ENCODE data around the gene SEMA3C.

The SEMA3C gene

GRCh38 chr7:80924090-80924489 lies 5.2 kb upstream of the SEMA3C start:
- no peak for DNase-seq

DNA sequence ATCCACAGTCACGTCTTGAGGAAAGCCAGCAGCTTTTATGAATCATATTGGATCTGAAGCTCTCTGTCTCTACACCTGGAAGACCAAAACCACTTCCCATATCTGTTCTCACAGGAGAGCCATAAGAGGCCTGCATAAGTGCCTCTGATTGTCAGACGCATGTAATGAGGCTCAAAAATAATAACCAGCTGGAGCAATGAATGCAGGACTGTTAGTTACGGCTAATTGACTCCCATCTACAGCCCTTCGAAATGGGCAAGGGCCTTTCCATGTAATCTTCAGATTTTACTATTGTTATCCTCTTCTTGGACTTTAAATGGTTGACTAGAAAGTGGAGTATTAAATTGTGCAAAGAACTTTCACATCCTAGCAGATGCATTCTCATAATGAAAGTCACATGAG lies 4.4 kb upstream of the SEMA3C start:
- DNase-seq = peak; percentile 73

DNA sequence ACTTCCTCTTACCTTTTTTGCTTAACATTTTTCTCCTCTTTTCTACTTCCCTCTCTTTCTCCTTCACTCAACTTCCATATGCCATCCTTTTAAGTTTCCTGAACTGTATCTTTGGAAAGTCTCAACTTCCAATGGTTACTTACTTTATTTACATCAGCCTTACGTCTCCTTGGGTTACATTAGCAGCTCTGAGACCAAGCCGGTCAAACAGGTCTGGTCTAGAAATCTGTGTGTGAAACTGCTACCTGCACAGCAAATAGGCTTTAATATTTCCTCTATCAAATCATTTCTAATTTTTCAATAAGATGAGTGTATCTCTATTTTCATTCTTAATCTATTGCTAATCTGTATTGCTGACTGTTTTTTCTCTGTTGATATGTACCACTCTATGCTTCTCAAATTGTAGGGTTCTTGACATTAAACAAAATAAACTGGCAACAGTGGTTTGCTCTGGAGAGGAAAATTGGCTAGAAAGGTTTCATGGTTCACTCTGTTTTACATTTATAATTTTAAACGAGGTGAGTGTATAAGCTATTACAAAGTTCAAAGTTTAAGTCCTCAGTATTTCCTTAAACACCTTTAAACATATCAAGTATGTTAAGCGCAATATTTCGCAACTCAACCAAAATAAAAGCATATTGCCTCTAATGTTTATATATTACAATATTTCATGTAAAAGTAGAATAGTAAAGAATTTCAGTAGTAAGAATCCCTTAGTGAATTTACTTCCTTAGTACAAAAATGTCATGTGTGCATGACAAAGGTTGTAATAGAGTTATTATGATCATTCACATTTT lies 3.6 kb upstream of the SEMA3C start:
- DNase-seq = no peak

DNA sequence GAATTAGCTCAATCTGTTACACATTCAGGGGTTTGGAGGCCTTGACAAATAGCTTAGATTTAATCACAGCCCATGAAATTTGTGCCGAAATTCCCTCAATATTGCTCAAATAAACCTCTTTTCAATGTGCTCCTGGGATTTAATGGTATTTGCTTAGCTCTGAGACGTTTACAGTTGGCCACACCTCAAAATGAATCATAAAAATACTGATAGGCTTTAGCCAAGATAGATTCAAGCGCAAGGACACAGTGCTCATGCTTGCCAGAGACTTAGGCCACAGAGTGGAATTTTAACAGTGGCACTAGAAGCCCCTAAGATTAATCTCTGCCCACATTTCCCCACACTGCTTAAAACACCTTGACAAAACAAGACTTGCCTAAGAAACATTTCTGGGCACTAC lies 2.3 kb upstream of the SEMA3C start:
- DNase-seq = no peak

GRCh38 chr7:80918399-80918798 lies 452 bp downstream of the SEMA3C start:
- no peak for DNase-seq

DNA sequence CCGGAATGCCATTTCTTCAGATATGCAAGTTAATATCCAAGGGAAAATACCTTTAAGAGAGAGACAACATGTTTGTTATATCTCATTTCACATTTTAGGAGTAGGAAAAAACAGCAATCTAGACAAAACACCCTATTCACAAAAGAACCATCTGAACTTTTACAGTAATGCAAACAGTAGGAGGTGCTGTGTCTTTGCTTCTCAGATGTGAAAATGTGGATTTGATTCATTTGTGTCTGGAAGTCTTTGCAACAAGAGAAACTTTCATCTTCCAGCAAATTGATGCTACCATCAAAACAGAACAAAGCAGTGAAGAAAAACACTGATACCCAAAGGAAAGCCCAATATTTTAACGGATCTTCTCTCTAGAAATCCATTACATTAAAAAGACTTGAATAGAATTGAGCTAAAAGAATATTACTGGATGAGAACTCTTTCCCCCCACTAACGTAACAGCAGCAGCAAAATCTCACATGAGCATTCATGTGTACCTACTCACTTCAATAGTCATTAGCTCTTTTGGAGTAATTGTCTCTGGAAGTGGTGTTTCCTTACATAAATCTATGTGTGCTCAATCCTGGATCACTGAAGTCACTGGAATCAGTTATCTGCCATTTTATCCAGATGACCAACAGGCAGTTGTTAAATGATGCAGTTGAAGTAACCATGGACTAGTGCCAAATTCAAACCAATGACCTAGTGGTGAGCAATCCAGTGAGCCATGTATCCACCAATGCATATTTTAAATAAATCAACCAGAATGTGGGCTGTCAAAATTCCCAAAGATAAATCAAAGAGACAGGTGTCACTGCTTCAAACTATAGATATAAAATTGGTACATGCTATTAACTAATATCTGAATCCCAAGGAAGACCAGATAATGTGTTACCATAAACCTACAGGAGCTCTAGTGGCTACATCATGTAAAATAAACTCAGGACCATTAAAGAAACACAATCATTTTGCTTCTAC lies 1.8 kb downstream of the SEMA3C start:
- no peak for DNase-seq

DNA sequence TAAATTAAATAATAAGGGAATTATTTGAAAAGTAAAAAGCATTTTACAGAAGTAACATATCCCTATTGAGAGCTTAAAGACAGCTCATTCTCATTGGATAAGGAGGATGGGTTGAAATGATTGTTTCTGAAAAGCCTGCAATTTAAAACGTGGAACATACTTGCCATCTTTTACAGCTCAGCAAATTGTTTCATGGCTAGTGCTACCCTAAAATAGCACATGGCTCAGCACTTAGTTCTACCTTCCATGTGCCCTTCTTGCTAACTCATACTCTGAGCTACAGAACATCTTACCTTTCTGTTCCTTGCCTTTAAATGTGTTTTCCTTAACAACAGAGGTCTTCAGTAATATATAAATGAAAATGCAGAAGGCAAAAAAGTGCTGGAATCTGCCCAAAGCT lies 8.6 kb downstream of the SEMA3C start:
- DNase-seq = no peak

GRCh38 chr7:80908360-80908797 lies 10.5 kb downstream of the SEMA3C start:
- DNase-seq = no peak

- DNase-seq = no peak
Observed at GRCh38 chr7:80907612-80908011, 11.2 kb downstream of the SEMA3C start.

DNA sequence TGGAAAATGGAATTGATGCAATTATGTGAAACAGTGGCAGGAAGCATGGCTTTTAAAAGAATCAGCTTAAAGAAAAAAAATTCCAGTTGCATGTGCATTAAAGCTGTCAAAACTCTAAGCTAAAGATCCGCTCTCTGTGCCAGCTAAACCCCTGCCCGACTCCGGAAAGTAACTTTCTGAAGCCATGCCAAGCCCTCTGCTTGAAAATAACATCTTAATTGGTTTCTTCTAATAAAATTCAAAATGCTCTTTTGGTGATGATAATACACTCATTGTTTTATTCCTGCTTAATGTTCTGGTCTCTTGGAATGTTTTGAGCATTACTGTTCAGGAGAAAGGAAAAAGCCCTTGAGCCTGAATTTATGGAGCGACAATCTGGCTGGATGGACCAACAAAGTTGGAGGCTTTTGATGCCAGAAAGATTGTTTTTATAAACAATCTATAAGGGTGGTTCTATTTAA lies 11.7 kb downstream of the SEMA3C start:
- no peak for DNase-seq

DNA sequence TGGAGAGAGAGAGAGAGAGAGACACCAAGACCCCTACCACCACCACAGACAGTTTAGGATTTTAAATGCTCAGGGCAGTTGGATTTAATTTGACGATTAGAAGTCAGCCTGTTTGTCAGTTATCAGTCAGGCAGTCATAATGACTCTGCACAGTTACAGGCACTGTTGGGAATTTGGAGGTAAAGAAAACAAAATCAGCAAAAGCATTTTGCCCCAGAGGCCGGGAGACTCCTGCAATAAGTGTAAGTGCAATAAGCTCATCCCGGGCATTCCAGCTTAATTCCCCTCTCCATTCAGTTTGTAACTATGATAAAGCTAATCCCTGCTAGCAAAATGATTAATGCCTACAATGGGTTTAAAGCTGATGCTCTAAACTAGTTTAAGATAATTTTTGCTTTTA lies 13.5 kb downstream of the SEMA3C start:
- DNase-seq = no peak

- no peak for DNase-seq
Observed at GRCh38 chr7:80902716-80903308, 16.0 kb downstream of the SEMA3C start.

DNA sequence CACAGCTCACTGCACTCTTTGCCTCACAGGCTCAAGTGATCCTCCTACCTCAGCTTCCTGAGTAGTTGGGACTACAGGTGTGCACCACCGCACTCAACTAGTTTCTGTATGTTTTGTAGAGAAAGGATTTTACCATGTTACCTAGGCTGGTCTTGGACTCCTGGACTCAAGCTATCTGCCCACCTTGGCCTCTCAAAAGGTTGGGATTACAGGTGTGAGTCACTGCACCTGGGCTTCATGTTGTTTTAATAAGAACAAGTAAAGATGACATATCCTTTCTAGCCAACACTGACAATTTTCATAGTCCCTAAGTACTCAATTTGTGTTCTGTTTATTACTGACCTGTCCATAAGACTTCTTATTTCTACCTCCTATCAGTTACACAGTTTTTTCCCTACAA lies 16.8 kb downstream of the SEMA3C start:
- no peak for DNase-seq

GRCh38 chr7:80900583-80901576 lies 18.0 kb downstream of the SEMA3C start:
- no peak for DNase-seq

- no peak for DNase-seq
Observed at GRCh38 chr7:80896906-80897598, 21.8 kb downstream of the SEMA3C start.

- no peak for DNase-seq
Observed at GRCh38 chr7:80895056-80895455, 23.8 kb downstream of the SEMA3C start.

- DNase-seq = no peak
Observed at GRCh38 chr7:80891259-80891544, 27.6 kb downstream of the SEMA3C start.

DNA sequence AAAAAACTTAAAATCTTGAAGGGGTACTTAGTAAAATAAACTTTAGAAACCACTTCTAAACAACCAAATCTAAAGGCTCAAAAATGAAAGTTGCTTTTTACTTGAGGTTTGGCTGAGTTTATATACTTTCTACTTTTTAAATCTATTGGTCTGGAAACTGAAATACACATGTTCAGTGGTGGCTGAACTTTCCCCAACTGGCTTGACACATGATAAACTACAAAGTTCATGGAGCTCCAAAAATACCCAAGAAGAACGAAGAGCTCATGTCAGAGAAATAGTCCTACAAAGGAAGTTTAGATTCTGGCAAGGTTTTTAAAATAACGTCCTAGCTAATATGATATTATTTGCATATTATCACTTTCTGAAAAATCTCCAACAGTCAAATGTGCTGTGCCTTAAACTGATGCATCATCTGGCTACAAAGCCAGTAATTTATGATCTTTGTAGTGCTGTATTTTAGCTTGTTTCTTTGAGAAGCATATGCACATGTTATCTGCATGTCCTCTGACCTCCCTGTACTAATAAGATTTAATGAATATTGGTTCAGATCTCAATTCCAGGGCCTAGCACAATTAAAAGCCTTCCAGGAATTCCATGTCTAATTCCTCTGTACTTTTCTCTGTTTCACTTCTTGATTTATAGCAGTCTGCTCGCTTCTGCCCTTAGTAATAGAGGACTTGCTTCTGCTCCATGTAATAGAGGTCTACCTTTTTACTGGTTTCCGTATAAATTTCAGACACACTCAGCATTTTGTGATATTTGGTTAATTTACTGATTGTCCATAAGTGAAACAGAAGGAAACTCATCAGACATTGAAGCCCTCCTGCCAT lies 28.2 kb downstream of the SEMA3C start:
- no peak for DNase-seq

GRCh38 chr7:80889525-80889924 lies 29.3 kb downstream of the SEMA3C start:
- no peak for DNase-seq

DNA sequence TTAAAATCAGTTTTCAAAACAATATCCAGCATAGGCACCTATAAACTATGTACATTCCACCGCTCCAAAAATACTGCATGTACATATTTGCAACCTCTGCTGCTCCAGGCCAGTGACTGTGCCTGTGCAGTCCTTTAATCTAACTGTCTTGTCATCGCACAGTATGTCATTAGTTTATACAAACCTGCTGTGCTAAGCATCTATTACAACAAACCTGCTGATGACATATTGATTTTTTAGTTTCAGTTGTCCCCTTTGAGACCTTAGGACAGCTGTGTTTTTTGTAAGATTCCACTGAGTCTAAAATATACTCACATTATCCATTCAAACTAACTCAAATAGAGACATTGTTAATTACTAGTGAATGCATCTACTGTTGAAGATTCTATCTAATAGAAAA lies 33.1 kb downstream of the SEMA3C start:
- DNase-seq = no peak

Measured in DMS153 (cell line).